PFSK-1 (cell line): Measurements from ENCODE around the gene RPTOR.
A peak's percentile ranks its signal among the peaks of the same experiment; 100 is the strongest.

Experiments used
- FOXP2 ChIP-seq: optimal IDR thresholded peaks from 2 replicates; pipeline ENCODE3; 2011; ENCODE audit warnings: borderline replicate concordance, control low read depth, inconsistent platforms; ENCODE audit not compliant: insufficient read depth; ENCODE audit errors: extremely low read length, extremely low read depth
- POLR2AphosphoS5 ChIP-seq: IDR thresholded peaks from 2 replicates; pipeline ENCODE4 v1.6.1; 2012; ENCODE audit warnings: low read depth, mild to moderate bottlenecking, control low read depth, low read length, moderate library complexity
- SIN3A ChIP-seq: IDR thresholded peaks from 2 replicates; pipeline ENCODE4 v1.6.1; 2012; ENCODE audit warnings: mild to moderate bottlenecking, low read length, moderate library complexity, borderline replicate concordance; ENCODE audit not compliant: insufficient read depth
- TAF1 ChIP-seq: IDR thresholded peaks from 2 replicates; pipeline ENCODE4 v1.6.1; 2012; ENCODE audit warnings: low read length, control low read depth, borderline replicate concordance; ENCODE audit not compliant: insufficient read depth
- TF ChIP-seq, protein P1 (sequence below), 2 experiments: IDR thresholded peaks; 2 replicates each; pipeline versions ENCODE4 v1.6.1 to v1.8.0; 2011 to 2012; ENCODE audit warnings: low read depth in 2 of 2, low read length in 2 of 2, control low read depth in 1 of 2, inconsistent platforms in 1 of 2, mild to moderate bottlenecking in 1 of 2, moderate library complexity in 1 of 2; ENCODE audit not compliant: insufficient read depth in 1 of 2

The RPTOR gene

DNA sequence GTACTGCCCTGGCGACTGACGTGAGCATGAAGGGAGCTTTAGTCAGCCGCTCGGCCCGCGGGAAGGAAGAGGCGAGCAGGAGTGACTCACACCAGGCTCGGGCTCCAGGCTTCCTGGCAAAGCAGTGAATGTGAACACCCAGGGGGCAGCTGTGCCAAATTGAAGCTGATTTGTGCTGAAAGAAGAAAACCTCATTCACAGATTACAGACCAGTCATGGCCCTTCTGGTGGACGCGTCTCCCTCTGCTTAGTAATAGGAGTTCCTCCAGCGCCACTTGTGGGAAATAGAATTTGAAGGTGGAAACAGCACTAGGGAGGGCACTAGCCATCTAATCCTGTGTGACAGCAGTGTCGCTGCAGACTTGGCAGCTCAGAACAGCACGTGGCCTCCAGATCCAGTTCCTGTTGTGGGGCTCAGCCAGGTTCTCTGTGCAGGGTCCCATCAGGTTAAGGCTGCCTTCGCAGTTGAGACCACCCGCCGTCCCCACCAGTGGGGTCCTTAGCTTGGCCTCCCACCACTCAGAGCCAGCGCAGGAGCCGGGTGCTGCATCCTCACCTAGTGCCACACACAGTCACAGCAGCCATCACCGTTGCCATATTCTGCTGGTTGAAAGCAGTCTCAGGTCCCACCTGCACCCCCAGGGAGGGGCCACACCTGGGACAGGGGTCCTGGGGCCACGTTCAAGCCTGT lies 282.5 kb downstream of the RPTOR start:
- TF ChIP-seq POLR2AphosphoS5 (no peak), SIN3A (no peak), TAF1 (no peak), FOXP2 (peak; percentile 48)
- TF ChIP-seq, protein P1, sequence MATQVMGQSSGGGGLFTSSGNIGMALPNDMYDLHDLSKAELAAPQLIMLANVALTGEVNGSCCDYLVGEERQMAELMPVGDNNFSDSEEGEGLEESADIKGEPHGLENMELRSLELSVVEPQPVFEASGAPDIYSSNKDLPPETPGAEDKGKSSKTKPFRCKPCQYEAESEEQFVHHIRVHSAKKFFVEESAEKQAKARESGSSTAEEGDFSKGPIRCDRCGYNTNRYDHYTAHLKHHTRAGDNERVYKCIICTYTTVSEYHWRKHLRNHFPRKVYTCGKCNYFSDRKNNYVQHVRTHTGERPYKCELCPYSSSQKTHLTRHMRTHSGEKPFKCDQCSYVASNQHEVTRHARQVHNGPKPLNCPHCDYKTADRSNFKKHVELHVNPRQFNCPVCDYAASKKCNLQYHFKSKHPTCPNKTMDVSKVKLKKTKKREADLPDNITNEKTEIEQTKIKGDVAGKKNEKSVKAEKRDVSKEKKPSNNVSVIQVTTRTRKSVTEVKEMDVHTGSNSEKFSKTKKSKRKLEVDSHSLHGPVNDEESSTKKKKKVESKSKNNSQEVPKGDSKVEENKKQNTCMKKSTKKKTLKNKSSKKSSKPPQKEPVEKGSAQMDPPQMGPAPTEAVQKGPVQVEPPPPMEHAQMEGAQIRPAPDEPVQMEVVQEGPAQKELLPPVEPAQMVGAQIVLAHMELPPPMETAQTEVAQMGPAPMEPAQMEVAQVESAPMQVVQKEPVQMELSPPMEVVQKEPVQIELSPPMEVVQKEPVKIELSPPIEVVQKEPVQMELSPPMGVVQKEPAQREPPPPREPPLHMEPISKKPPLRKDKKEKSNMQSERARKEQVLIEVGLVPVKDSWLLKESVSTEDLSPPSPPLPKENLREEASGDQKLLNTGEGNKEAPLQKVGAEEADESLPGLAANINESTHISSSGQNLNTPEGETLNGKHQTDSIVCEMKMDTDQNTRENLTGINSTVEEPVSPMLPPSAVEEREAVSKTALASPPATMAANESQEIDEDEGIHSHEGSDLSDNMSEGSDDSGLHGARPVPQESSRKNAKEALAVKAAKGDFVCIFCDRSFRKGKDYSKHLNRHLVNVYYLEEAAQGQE (IDR thresholded peaks at IDR 0.05; ENCODE audit: insufficient read depth in 1 of 2, low read depth in 2 of 2, low read length in 2 of 2), result peak in 1 of 2 experiments; percentile 51; a peak in 1 of 4 replicates

DNA sequence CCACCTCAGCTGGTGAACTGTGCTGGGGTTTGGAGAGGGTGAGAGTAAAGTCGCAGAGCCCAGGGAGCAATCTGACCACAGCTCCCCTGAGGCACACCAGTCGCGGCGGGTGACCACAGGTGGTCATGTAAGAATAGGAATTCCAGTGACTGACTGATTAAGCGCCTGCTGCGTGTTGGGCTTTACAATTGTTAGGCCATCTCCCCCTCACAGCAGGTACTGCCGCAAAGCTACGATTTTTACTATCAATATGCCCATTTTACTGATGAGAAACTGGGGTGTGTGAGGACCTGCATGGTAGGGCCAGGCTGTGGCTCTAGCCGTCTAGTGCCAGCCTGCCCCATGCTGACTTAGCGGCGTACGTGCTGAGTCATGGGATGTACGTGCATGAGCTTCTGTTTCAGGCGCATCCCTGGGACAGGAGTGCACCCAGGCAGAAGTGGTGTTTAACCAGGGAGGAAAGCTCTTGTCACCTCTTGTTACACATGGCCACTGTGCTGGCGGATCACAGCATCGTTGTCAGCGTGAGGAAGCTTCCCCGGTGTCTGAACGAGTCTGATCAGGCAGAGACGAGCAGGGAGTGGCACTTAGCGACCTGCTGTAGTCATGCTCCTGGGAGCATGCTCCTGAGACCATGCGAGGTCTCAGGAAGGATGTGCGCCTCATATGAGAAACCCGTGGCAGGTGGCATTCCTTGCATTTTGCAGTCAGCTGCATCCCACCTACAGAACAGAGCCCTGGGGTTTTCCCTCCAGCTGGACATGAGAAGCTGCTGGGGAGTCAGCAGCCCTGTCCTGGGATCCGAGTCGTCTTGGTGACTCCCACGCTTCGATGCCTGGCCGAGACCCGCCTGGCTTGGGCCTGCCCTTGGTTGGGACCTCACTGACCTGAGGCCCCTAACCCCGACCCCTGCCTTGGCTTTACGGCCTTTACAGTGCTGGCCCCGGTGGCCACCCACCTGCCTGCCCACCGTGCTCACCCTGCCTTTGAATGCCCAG lies 283.3 kb downstream of the RPTOR start:
- TF ChIP-seq FOXP2 (no peak), POLR2AphosphoS5 (no peak), SIN3A (no peak), TAF1 (no peak)
- TF ChIP-seq, protein P1 (IDR thresholded peaks at IDR 0.05; ENCODE audit: insufficient read depth in 1 of 2, low read depth in 2 of 2, low read length in 2 of 2), result no peak

DNA sequence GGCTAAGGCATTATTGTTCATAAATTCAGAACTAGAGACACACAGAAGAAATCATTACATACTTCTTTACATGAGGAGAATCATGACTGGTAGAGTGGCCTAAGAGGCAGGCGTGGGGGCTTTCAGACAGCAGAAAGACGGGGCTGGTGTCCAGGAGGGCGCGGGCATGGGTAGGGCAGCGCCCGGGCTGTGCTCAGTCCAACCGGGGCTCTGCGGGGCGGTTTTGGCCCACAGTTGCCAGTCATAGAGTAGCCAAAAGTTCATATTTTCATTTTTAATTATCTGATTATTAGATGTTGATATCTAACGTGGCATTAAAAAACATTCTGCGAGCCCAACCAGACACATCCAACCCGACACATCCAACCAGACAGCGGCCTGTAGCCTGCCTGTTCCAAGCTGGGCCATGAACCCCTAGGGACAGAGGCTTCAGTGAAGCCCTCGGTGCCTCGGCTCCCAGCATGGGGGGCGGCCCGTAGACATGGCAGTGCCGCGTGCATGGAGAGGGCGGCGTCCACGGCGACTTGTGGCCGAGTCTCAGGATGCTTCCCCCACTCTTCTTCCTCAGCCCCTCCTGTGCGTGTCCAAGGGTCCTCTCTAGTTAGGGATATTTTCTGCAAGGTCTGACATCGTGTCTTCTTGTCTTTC lies 284.7 kb downstream of the RPTOR start:
- TF ChIP-seq SIN3A (no peak), FOXP2 (no peak), POLR2AphosphoS5 (no peak)

DNA sequence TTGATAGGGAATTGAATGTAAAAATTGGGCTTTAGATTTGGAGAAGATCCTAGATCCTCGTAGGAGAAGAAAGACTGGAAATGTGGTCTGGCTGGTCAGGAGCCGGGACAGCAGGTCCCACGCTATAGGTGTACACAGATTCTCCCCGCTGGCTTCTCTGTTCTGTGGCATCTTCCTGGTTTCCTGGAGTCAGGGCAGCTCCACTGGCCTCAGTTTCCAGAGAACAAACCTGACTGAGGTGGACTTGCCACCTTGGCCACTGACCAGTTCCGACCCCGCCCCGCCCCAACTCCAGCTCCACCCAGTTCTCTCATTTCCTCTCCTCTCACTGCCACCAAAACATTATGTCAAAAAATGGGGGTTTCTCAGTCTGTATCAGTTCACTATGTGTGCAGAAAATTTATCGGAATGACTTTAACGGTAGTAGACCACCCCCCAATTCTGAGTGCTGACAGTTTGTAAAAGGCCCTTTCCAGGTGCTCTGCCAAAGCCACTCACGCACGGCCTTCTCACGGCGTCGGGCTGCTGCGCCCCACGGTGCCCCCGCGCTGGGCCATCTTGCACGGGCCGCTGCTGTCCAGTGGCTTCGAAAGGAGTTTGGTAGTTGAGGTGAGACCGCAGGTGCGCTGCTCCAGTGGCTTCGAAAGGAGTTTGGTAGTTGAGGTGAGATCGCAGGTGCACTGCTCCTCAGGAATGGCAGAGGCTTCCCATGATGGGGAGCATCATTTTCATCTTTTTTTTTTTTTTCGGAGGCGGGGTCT lies 285.6 kb downstream of the RPTOR start:
- TF ChIP-seq POLR2AphosphoS5, result no peak
- no peak for TF ChIP-seq TAF1
- TF ChIP-seq, protein P1 (IDR thresholded peaks at IDR 0.05; ENCODE audit: insufficient read depth in 1 of 2, low read depth in 2 of 2, low read length in 2 of 2), result no peak
- no peak for TF ChIP-seq SIN3A
- TF ChIP-seq FOXP2, result no peak
